Measurements from ENCODE around the gene SMCO1. TPM values are rescaled to one million over a fixed set of nuclear protein-coding genes. Genes with fewer than 3 reads are reported as not detected.

Gene SMCO1
- total and polyA plus RNA-seq, 2 of the 4 experiments (the other 2 are of a cell fraction), result not detected

GRCh38 chr3:196524527-196524926 lies 9.4 kb upstream of the SMCO1 start:
- DNase-seq (peak; percentile 17), ATAC-seq (ENCODE audit: low read depth) (no peak)
- H2AK9ac ChIP-seq (replicated peaks; ENCODE audit: low read depth, low read length, poor library complexity), result no peak overlapping the region
- POLR2A ChIA-PET (ENCODE audit: unreplicated experiment), result no interaction called here
- peak; percentile 36 for TF ChIP-seq RAD21 (IDR thresholded peaks at IDR 0.05; ENCODE audit: low read length)
- TF ChIP-seq MAZ (IDR thresholded peaks at IDR 0.05; ENCODE audit: borderline replicate concordance, low read depth, low read length), result no peak
- no peak for TF ChIP-seq FOS (IDR thresholded peaks at IDR 0.05; ENCODE audit: low read depth, low read length)
- TF ChIP-seq USF2 (IDR thresholded peaks at IDR 0.05; ENCODE audit: low read depth, low read length), result no peak
- TF ChIP-seq RCOR1 (IDR thresholded peaks at IDR 0.05; ENCODE audit: insufficient replicate concordance, low read length), result no peak
- no peak for TF ChIP-seq BHLHE40 (IDR thresholded peaks at IDR 0.05; ENCODE audit: low read depth, low read length)
- peak; percentile 25 for TF ChIP-seq CTCF (conservative IDR thresholded peaks at IDR 0.05; ENCODE audit: low read depth, low read length)
- 0 out of 2 replicates have a peak, but pooled peaks cover 2% of the 10 kb centered on the region for H3K4me1 ChIP-seq (ENCODE audit: control insufficient read depth, insufficient read depth, low read length)
- no TSS peak for BruUV-seq (replicated peaks)
- peak overlapping the region; percentile 33 for H2AFZ ChIP-seq (replicated peaks; ENCODE audit: low read length, poor library complexity)
- peaks cover 6% of the 10 kb centered on the region; the same call in 1 of the 2 replicates for H3K9me1 ChIP-seq (ENCODE audit: insufficient read depth, low read length)
- no peak overlapping the region for H3K4me3 ChIP-seq (ENCODE audit: insufficient read depth, low read depth, low read length)
- no peak overlapping the region for H3K4me2 ChIP-seq (ENCODE audit: low read depth, low read length)
- H3K79me1 ChIP-seq (ENCODE audit: low read depth in 1 of 2, low read length in 2 of 2), result no peaks in the 10 kb centered on the region
- H4K91ac ChIP-seq (ENCODE audit: insufficient read depth, low read depth, low read length), result no peak overlapping the region
- H2BK15ac ChIP-seq (ENCODE audit: low read depth, low read length), result no peak overlapping the region
- H4K8ac ChIP-seq (ENCODE audit: low read depth in 2 of 2, low read length in 2 of 2), result no peak overlapping the region
- in situ Hi-C loops (cut with MboI; ENCODE audit: low sequenced_read_pairs) (loop anchor here (5.0 kb wide), 1 partner anchor 267 kb away; no protein-coding TSS in a partner anchor), dilution Hi-C loops (cut with HindIII; ENCODE audit: low sequenced_read_pairs, unreplicated experiment) (no loop called here), intact Hi-C loops (cut with micrococcal nuclease) (loop anchor here (1.0 kb wide), 1 partner anchor 161 kb away; no protein-coding TSS in a partner anchor)
- CTCF ChIA-PET, result interaction anchor here (0.7 to 1.7 kb wide), 2 partner anchors 271 to 289 kb away, joined by 3 read pairs; no protein-coding TSS in a partner anchor
- H2AK5ac ChIP-seq (ENCODE audit: low read depth, low read length), result no peak overlapping the region
- no peak overlapping the region for H3K4ac ChIP-seq (ENCODE audit: low read depth, low read length)
- H2BK120ac ChIP-seq (ENCODE audit: low read depth, low read length), result no peak overlapping the region
- H3K36me3 ChIP-seq (ENCODE audit: control insufficient read depth, insufficient read depth, low read length), result no peaks in the 10 kb centered on the region
- no peak overlapping the region for H2BK5ac ChIP-seq (ENCODE audit: low read depth, low read length, poor library complexity, severe bottlenecking)
- H3K27me3 ChIP-seq (ENCODE audit: control insufficient read depth, insufficient read depth, low read length), result no peaks in the 10 kb centered on the region
- no peak overlapping the region for H3K23ac ChIP-seq (ENCODE audit: low read depth, low read length)
- H3K18ac ChIP-seq (ENCODE audit: low read depth, low read length), result no peak overlapping the region
- H3K56ac ChIP-seq (ENCODE audit: extremely low read depth, insufficient read depth, low read length), result no peak overlapping the region
- no CpG with 5 or more reads among the region's 5 CpGs for WGBS, 2 experiments (ENCODE audit: extremely low coverage in 2 of 2, insufficient read length in 1 of 2)
- no peak overlapping the region for H2BK20ac ChIP-seq (ENCODE audit: low read depth, low read length)
- H4K5ac ChIP-seq (ENCODE audit: low read depth, low read length), result no peak overlapping the region
- H3K27ac ChIP-seq (ENCODE audit: insufficient read depth, low read length), result no peak overlapping the region
- no peak overlapping the region for H3K14ac ChIP-seq (replicated peaks; ENCODE audit: low read depth, low read length)
- H3K9ac ChIP-seq (ENCODE audit: low read depth, low read length), result no peak overlapping the region
- peaks cover 16% of the 10 kb centered on the region for H3K9me3 ChIP-seq (ENCODE audit: control insufficient read depth, insufficient read depth, low read length)
- H4K20me1 ChIP-seq (ENCODE audit: insufficient read depth, low read length), result no peaks in the 10 kb centered on the region
